ENCODE measurements around the gene C1orf56.

The C1orf56 gene

GRCh38 chr1:151047591-151047924 lies at the start of gene C1orf56:
Gene C1orf56, plus strand, starts transcription at chr1:151047751. Its CDS starts 97 bp downstream, at chr1:151047848.
- peak; percentile 71 for DNase-seq

- DNase-seq = no peak
These were observed 49.6 kb upstream of the C1orf56 start for GRCh38 chr1:150997949-150998348.

GRCh38 chr1:150999051-150999674 lies 48.4 kb upstream of the C1orf56 start:
- DNase-seq = peak; percentile 63

DNA sequence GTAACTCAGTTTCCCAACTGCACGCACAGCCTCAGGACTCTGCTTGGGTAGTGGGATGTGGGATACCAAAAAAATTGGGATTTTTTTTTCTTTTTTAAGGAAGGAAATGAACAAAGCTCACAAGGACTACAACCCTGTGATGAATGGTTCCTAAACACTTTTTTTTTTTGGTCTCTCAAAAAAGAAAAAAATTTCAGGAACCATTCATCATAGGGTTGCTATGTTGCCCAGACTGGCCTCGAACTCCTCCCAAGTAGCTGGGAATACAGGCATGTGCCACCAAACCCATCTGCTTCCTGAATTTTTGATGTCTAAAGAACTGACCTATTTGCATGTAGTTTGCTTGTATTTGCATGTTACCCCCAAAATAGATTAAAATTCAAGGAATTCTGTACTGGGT lies 47.6 kb upstream of the C1orf56 start:
- DNase-seq = no peak

DNA sequence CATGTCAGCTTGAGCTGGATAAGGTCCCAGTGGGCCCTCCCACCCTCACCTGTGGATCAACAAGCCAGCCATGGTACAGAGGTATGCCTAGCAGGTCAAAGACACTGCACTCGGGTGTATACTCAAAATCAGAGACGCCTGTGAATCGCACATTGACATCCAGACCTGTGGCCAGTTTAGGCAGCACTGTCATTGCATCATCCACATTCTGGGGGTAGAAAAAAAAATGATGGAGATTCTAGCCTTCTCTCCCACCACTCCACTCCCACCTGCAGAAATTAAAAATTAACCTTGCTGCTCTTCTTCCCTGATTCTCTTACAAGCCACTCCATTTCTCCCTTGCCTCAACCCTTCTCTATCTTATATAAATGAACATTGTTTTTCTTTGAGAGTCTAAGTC lies 47.1 kb upstream of the C1orf56 start:
- DNase-seq = no peak

DNA sequence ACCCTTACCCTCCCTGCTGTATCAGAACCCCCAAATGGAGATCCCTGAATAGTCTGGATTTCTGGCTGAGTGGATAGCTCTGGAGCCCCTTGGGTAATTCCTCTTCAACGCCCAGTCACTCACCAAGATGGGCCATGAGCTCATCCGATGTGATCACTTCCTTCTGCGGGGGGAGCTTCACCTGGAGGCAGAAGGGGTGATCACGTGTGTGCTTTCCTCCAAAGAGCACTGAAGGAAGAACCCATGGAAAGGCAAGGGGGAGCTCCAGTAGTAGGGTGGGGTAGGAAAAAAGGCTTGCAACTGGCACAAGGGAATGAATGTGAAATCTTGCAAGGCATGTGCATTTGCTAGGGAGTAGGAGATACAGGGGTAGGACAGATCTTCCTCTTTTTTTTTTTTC lies 45.9 kb upstream of the C1orf56 start:
- DNase-seq = no peak

GRCh38 chr1:151002051-151002450 lies 45.5 kb upstream of the C1orf56 start:
- no peak for DNase-seq

- no peak for DNase-seq
These were observed 44.9 kb upstream of the C1orf56 start for GRCh38 chr1:151002611-151003010.

DNA sequence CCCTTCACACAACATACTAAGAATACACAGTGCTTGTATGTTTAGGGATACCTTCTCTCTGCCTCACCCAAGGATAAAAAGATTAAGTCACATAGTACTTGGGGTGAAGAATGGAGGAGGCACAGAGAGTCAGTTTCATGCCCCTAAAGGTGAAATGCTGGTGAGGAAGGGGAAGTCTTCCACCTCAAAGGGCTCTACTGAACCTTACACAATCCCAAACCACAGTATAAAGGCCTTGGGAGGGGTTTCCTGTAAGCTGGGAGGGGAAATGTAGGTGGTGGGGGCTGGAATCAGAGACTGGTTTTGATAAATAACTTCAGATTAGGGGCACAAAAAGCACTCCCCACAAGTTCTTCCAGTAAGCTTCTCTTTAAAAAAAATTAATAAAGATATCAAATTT lies 44.4 kb upstream of the C1orf56 start:
- no peak for DNase-seq

DNA sequence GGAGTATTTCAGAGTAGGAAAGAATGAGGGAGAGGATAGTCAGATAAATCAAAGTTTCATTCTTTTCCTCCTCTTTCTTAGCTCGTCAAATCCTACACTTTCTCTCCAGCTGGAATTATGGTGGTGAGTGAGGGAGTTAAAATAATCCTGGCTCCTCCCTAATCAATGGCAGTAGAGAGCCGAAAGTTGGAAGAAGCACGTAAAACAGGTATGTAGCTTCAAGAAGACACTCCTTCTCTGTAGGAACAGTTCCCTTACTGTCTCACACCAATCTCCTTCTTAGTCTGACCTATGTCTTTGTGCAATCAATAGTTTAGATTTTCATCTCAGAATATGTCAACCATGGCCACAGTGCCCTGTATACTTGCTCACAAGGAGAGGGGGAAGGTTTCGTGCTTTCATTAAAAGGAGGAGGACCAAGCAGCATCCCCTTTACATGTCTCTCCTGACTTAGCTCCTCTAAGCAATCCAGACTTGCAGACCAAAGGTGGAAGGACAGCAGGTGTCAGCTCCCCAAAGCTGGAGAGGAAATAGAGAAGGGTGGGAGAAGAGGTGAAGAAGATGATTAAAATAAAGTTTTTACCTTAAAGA lies 41.7 kb upstream of the C1orf56 start:
- DNase-seq = no peak

- DNase-seq = peak; percentile 82
These were observed 41.1 kb upstream of the C1orf56 start, which contains the start of gene MINDY1 for GRCh38 chr1:151006327-151007052. Gene MINDY1, minus strand, starts transcription at chr1:151006902. Its CDS starts 4,285 bp downstream, at chr1:151002617.

GRCh38 chr1:151007853-151008243 lies 39.7 kb upstream of the C1orf56 start:
- no peak for DNase-seq

GRCh38 chr1:151008244-151009205 lies 39.0 kb upstream of the C1orf56 start, which contains the start of gene PRUNE1:
Gene PRUNE1, plus strand, starts transcription at chr1:151008449. Its CDS starts 184 bp downstream, at chr1:151008633.
- peak; percentile 95 for DNase-seq

DNA sequence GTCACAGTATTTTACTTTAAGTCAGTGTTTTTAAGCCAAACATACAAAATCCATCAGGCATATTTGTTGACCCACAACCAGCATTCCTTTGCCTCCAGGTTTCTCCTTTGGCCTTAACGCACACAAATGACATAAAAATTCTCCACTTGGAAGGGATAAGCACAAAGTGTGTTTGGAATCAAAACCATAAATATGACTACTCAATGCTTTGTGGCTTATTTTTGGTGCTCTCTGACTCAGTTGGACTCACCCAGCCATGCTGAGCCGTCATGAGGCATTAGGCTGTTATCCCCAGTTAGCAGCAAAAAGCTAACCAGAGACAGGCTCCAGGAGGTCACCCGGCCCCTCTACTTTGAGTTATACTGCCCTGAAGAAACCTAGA lies 38.4 kb upstream of the C1orf56 start:
- peak; percentile 62 for DNase-seq

DNA sequence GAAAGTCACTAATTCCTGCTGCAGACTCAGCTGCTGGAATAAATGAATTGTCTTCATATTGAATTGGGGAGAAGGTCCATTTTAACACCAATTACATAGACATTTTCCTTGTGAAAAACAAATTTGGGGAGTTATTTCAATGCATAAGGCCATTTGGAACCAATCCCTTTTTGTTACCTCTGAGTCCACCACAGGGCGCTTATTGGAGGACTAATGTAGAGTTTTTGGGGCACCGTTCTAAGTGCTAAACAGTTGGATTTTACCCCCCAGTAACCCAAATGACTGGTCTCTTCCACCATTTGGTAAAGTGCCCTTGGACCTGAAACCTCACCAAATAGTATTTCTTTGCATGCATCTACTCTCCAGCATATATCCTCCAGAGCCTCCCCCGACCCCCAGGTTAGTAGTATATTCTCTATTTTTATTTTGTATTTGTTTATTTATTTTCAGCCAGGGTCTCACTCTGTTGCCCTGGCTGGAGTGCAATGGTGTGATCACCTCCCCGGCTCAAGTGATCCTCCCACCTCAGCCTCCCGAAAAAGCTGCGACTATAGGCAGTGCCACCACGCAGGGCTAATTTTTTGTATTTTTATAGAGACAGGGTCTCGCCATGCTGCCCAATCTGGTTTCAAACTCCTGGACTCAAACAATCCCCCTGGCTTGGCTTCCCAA lies 37.7 kb upstream of the C1orf56 start:
- DNase-seq = no peak

DNA sequence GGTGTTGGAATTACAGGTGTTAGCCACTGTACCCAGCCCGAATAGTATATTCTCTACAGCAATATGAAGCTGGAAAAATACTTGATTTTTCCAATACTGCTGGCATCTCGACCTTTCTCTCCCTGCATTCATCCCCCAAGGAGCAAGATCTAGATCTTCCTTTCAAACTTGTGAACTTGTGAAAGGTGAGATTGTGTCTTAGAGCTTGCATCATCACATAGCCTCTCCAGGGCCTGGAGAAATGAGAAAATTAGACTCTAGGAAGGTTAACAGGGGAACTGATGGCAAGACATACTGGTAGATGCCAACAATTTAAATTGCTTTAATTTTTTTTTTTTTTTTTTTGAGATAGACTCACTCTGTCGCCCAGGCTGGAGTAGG lies 37.2 kb upstream of the C1orf56 start:
- no peak for DNase-seq

DNA sequence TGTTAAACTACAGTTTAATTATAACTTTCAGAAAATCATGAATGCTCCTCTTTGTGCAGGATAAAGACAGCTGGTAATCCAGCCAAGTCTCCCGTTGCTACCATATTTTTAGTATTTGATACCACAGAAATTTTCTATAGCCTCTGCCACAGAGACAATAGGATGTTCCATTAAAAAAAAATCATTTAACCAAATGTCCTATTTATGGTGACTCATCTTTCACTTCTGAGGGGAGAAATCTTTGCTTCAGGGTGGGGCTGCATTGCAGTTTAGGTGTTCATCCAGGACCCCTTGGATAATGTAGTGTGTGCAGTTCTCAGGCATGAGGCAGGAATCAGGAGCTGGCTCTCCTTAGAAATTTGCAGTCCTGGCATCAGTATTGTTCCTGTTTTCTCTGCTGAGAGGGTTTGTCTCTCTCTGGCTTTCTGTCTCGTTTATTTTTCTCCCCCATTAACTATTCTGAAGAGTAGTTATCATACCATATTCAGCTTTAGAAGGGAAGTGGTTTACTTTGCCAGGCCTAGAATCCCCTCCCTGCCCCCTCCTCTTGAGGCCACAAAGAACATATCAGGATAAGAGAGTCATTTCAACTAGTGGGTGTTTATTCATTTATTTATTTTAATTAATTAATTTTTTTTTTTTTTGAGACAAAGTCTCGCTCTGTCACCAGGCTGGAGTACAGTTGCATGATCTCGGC lies 36.2 kb upstream of the C1orf56 start:
- DNase-seq = peak; percentile 23

DNA sequence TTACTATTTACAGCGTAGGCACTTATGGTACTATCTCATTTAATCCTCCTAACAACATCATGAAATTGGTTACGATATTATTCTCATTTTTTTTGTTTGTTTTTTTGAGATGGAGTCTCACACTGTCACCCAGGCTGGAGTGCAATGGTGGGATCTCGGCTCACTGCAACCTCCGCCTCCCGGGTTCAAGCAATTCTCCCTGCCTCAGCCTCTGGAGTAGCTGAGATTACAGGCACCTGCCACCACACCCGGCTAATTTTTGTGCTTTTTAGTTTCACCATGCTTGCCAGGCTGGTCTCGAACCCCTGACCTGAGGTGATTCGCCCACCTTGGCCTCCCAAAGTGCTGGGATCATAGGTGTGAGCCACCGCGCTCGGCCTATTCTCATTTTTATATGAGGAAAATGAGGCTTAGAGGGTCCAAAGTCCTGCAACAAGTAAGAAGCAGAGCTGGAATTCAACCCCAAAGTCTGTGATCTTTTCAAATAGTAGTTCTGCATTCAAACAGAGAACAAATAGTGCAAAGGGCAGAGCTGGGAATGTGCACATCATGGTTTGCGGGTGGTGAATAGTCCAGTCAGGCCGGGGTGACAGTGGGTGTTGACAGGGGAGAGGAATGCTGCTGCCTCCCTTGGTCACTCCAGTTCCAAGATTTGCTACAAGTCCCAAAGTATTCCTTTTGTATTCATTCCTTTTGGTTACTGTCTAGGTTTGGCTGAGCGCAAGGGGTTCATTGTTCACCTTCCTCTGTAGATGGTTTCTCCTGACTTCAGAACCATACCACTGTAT lies 34.7 kb upstream of the C1orf56 start:
- DNase-seq = no peak

DNA sequence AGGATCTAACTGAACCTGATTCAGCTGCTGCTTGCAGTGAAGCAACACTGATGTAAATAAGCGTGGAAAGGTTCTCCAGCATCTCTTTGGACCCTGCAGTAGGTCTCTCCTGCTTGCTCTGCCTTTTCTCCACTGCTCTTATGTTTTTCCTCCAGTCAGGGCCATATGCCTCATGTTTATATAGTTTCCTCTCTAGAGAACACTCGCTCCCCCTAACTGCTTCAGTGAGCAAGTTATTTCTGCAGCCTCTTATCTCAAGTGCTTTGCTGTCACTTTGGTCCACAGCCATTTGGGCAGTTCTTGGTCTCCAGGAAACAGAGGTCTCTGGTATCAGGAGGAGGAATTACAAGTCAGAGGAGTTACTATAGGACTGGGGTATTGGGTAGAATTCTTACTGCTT lies 34.0 kb upstream of the C1orf56 start:
- DNase-seq = no peak

DNA sequence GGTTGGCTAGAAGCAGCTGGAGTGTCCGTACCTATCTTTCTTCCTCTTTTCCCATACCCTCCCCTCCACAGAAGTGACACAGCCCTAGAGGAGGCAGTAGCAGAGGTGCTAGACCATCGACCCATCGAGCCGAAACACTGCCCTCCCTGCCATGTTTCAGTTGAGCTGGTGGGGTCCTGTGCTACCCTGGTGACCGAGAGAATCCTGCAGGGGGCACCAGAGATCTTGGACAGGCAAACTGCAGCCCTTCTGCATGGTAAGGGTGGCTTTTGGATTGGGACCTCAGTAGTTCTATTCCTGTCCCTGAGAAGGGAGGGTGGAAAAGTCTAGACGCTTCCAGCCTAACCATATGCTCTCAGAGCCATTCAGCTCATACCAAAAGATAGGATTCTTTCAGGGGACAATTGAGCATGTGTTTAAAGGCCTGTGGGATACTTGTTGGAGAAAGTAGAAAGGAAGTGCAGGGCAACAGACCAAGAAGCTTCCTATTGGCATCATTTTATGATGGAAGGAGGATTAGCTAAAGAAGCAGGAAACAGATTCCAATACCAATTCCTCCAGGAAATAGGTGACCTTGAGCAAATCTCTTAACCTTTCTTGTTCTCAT lies 22.9 kb upstream of the C1orf56 start:
- DNase-seq = peak; percentile 59

GRCh38 chr1:151026460-151026859 lies 21.1 kb upstream of the C1orf56 start:
- no peak for DNase-seq

Data from fibroblast of skin of right biceps (primary cell).